ENCODE results near the gene CHST12. TPM values are rescaled to one million over a fixed set of nuclear protein-coding genes. Genes with fewer than 3 reads are reported as not detected.

CHST12 gene
- total and polyA plus RNA-seq, 10 of the 15 experiments (the other 5 are each of a cell fraction or from before 2014, with no cell fraction given) = 0.05 to 14.2 (median 3.3) TPM

DNA sequence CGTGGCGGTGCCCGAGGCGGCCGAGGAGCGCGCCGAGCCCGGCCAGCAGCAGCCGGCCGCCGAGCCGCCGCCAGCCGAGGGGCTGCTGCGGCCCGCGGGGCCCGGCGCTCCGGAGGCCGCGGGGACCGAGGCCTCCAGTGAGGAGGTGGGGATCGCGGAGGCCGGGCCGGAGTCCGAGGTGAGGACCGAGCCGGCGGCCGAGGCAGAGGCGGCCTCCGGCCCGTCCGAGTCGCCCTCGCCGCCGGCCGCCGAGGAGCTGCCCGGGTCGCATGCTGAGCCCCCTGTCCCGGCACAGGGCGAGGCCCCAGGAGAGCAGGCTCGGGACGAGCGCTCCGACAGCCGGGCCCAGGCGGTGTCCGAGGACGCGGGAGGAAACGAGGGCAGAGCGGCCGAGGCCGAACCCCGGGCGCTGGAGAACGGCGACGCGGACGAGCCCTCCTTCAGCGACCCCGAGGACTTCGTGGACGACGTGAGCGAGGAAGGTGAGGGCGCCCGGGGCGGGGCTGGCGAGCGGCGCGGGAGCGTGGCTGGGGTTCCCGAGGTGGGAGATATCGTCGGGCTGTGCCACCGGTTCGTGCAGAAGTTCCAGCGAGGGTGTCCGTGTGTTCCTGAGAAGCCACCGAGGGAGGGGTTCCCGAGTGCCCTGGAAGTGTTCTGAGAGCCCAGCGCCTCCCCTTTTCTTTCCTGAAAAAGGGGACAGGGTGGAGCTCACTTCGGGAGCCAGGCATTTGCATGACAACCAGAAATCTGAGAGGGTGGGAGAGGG is 48.3 kb upstream of the CHST12 start (continued):
- no peak for TF ChIP-seq EP300 (IDR thresholded peaks at IDR 0.05; ENCODE audit: borderline replicate concordance in 1 of 2, control insufficient read depth in 1 of 2, low read depth in 2 of 2, low read length in 2 of 2)
- no peak for TF ChIP-seq SUPT20H (IDR thresholded peaks at IDR 0.05; ENCODE audit: borderline replicate concordance, control insufficient read depth, low read depth, low read length)
- TF ChIP-seq, protein P1, sequence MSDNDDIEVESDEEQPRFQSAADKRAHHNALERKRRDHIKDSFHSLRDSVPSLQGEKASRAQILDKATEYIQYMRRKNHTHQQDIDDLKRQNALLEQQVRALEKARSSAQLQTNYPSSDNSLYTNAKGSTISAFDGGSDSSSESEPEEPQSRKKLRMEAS (IDR thresholded peaks at IDR 0.05; ENCODE audit: low read depth, low read length) = no peak
- no peak for TF ChIP-seq CBX3 (IDR thresholded peaks at IDR 0.05; ENCODE audit: borderline replicate concordance, low read depth)
- TF ChIP-seq JUNB (IDR thresholded peaks at IDR 0.05) = no peak

DNA sequence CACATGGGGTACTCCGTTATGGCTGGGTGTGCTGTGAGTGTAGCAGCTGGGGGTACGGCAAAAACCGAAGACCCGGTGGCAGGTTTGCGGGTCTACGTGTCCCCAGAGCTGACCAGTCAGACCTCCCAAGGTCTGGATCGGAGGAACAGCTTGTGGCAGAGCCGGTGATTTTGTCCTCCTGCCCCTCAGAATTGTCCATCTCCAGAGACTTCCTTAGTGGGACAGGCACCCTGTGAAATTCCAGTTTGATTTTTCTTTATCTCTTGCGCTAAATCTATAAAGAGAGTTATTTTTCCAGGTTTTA is 47.8 kb upstream of the CHST12 start:
- ATAC-seq = no peak
- no peak for DNase-seq (ENCODE audit: low read depth, low spot score)
- Histone ChIP-seq H3K9me3 (replicated peaks; ENCODE audit: control insufficient read depth, insufficient read depth, low read length) (no peaks in the 10 kb centered on the region), H3K4me2 (ENCODE audit: control insufficient read depth, insufficient read depth) (peak overlapping the region; percentile 75), H3K36me3 (ENCODE audit: control insufficient read depth in 2 of 2, insufficient read depth in 2 of 2, low read length in 1 of 2) (peaks cover 4 to 14% of the 10 kb centered on the region in 2 experiments; a peak in 2 of 4 replicates), H4K20me1 (ENCODE audit: control insufficient read depth, insufficient read depth) (peaks cover 3% of the 10 kb centered on the region; the same call in 1 of the 2 replicates), H3K27ac (ENCODE audit: control insufficient read depth, insufficient read depth) (peak overlapping the region; percentile 99), H3K9ac (ENCODE audit: control insufficient read depth, insufficient read depth, low read length) (peak overlapping the region; percentile 97), H3K27me3 (replicated peaks in 1 of 2; ENCODE audit: control insufficient read depth in 2 of 2, insufficient read depth in 2 of 2, low read length in 1 of 2) (no peaks in the 10 kb centered on the region), H2AFZ (ENCODE audit: control insufficient read depth, low read depth, low read length) (no peak overlapping the region), H3K4me1 (ENCODE audit: control insufficient read depth, insufficient read depth, low read length) (peaks cover 12% of the 10 kb centered on the region), H3K4me3 (peak overlapping the region; percentile 93), H3K79me2 (ENCODE audit: control insufficient read depth, insufficient read depth, low read length) (peaks cover 72% of the 10 kb centered on the region)
- 0% methylated on average over 9 of the region's 9 CpGs for WGBS (ENCODE audit: insufficient coverage, insufficient replicate concordance, low lambda C conversion rate, missing lambda C conversion rate)
- ChIA-PET RAD21 (ENCODE audit: unreplicated experiment) (interaction anchor here (0.7 to 3.5 kb wide), 5 partner anchors 10 to 113 kb away, joined by 3 to 28 read pairs (median 3); no protein-coding TSS in a partner anchor), SMC1A (ENCODE audit: uncharacterized antibody, unreplicated experiment) (interaction anchor here (0.8 to 1.4 kb wide), 4 partner anchors 8 to 146 kb away, joined by 3 to 5 read pairs (median 4); no protein-coding TSS in a partner anchor), POLR2A (interaction anchor here (0.7 to 1.0 kb wide), 4 partner anchors 47 to 1479 kb away, joined by 3 to 4 read pairs (median 4); partner anchors contain the start of gene CHST12), CTCF (interaction anchor here (0.6 to 1.5 kb wide), 7 partner anchors 8 to 113 kb away, joined by 3 to 10 read pairs (median 4); no protein-coding TSS in a partner anchor)
- in situ Hi-C loops (cut with MboI) = no loop called here
- intact Hi-C loops (cut with micrococcal nuclease; ENCODE audit: unreplicated experiment) = loop anchor here (2.0 kb wide), 2 partner anchors 41 to 51 kb away; partner anchors contain the start of gene SNX8
- FAIRE-seq = no peak
- BruUV-seq (replicated peaks) = TSS peak; percentile 61
- no peak for TF ChIP-seq SPI1 (IDR thresholded peaks at IDR 0.05; ENCODE audit: borderline replicate concordance, insufficient read depth, low read depth, low read length)
- TF ChIP-seq, protein P2, sequence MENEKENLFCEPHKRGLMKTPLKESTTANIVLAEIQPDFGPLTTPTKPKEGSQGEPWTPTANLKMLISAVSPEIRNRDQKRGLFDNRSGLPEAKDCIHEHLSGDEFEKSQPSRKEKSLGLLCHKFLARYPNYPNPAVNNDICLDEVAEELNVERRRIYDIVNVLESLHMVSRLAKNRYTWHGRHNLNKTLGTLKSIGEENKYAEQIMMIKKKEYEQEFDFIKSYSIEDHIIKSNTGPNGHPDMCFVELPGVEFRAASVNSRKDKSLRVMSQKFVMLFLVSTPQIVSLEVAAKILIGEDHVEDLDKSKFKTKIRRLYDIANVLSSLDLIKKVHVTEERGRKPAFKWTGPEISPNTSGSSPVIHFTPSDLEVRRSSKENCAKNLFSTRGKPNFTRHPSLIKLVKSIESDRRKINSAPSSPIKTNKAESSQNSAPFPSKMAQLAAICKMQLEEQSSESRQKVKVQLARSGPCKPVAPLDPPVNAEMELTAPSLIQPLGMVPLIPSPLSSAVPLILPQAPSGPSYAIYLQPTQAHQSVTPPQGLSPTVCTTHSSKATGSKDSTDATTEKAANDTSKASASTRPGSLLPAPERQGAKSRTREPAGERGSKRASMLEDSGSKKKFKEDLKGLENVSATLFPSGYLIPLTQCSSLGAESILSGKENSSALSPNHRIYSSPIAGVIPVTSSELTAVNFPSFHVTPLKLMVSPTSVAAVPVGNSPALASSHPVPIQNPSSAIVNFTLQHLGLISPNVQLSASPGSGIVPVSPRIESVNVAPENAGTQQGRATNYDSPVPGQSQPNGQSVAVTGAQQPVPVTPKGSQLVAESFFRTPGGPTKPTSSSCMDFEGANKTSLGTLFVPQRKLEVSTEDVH (IDR thresholded peaks at IDR 0.05; ENCODE audit: low read depth, partially characterized antibody) = no peak
- no peak for TF ChIP-seq EP300 (IDR thresholded peaks at IDR 0.05; ENCODE audit: borderline replicate concordance in 1 of 2, control insufficient read depth in 1 of 2, low read depth in 2 of 2, low read length in 2 of 2)
- TF ChIP-seq NBN (IDR thresholded peaks at IDR 0.05) = no peak
- TF ChIP-seq RELA (IDR thresholded peaks at IDR 0.05; ENCODE audit: borderline replicate concordance, partially characterized antibody) = no peak
- TF ChIP-seq, protein P3, sequence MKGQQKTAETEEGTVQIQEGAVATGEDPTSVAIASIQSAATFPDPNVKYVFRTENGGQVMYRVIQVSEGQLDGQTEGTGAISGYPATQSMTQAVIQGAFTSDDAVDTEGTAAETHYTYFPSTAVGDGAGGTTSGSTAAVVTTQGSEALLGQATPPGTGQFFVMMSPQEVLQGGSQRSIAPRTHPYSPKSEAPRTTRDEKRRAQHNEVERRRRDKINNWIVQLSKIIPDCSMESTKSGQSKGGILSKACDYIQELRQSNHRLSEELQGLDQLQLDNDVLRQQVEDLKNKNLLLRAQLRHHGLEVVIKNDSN (IDR thresholded peaks at IDR 0.05; ENCODE audit: borderline replicate concordance, extremely low read length, insufficient read depth, low read depth, low read length) = no peak
- TF ChIP-seq HDAC6 (IDR thresholded peaks at IDR 0.05; ENCODE audit: unreplicated experiment) = no peak
- TF ChIP-seq CREM (IDR thresholded peaks at IDR 0.05; ENCODE audit: low read depth) = no peak

Measured in GM12878 (cell line).